ENCODE results near the gene ARL15.

GRCh38 chr5:54313311-54314270 lies 3.2 kb upstream of the ARL15 start:
- TF ChIP-seq CTCF (IDR thresholded peaks at IDR 0.05) (no peak), POLR2A (IDR thresholded peaks at IDR 0.05) (no peak)
